Measurements from ENCODE around the gene NOTUM. TPM values are rescaled to one million over a fixed set of nuclear protein-coding genes. Genes with fewer than 3 reads are reported as not detected.
"Not testable (repeated sequence)": the region's sequence is repeated elsewhere in the genome, so short reads cannot be mapped to it uniquely, and the experiment has no call there.

NOTUM gene
- total RNA-seq, 1 experiment from 2014 or later, result 4.5 TPM

DNA sequence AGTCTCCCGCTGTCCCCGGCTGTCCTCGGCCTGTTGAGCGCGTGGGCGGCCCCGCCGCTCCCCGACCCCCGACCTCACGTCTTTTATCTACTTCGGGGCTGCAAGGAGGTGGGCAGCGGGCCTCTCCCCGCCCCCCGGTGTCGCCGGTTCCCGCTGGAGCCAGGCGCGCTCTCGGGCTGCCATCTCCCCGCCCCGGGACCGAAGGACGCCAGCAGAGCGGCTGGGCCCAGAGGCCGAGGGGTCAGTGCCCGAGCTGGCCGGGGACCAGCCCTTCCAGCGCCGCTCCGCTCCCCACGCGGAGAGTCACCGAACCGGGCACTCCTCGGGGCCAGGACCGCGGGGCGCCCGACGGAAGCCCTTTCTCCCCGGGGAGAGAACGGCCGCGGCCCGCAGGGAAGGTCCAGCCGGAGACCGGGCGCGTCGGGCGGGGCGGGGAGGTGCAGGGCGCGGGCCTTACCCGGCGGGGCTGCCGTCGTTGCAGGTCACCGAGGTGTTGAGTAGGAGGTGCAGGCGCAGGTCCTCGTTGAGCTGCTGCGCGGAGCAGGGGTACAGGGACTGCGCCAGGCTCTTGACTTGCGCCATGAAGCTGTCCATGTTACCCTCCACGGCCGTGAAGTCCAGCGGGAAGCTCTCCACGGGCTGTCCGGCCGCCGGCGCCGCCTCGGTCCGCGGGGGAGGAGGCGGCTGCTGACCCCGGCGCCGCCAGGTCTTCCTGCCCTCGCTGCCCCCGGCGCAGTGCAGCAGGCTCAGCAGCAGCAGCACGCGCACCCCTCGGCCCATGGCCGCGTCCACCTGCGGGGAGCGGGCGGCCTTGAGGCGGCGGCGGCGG lies 643 bp downstream of the NOTUM start:
- DNase-seq (ENCODE audit: low spot score), result no peak
- in situ Hi-C loops (cut with HindIII; ENCODE audit: low sequenced_read_pairs), result no loop called here

DNA sequence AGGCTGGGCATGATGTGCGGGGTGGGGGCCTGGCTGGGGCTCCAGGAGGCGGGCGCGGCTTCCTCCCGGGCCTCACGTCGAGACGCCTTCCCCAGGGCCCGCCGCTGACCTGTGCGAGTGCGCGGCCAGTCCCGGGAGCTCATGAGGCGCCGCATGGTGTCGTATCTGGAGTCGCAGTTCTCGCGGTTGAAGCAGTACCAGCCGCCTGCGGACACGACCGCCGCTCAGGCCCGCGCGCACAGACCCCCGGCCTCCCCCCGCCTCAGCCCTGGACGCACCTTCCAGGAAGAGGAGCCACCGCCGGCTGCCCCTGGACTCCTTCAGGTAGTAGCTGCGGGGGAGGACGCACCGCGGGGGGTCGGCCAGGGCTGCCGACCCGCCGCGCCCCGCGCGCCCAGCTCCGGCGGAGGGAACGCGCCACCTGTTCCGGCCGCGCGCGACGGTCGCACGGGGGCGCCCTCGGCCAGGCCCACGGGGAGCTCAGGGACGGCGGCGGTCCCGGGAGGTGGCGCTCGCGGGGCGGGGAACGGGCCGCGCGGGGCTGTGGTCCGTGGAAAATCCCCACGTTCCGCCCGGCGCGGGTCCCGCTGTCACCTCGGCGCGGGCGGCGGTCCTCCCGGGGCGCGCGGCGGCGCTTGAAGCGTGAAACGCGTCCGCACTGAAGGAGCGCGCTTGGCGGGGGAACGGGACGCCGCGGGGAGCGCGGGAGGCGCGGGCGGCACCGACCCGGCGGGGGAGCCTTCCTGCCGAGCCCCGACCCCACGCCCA lies 1.4 kb downstream of the NOTUM start:
- peak; percentile 34 for DNase-seq (ENCODE audit: low spot score)
- in situ Hi-C loops (cut with HindIII; ENCODE audit: low sequenced_read_pairs), result no loop called here

DNA sequence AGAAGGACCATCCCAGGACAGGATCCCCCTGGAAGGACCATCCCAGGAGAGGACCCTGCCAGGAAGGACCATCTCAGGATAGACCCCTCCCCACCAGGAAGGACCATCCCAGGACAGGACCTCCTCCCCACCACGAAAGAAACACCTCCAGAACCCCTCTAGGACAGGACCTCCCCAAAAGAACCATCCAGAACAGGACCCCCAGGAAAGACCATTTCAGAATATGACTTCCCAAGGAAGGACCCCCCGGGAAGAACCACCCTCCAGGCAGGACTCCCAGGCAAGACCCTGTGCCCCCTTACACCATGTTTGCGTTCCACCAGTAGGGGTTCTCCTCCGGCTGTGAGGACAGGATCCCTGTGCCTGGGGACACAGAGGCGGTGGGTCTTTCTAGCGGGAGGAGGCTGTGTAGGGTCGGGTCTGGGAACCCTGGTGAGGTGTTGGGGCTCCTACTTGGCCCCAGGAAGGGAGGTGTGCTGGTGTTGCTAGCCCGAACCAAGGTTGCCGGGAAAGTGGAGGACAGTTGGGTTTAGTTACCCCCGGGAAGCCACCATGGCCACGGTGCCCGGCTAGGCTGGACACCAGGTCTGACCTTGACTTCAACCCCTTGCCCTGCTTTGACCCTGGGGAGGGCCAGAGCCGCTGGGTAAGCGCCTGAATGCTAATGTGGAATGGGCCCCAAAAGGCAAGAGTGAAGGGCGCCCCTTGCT lies 2.2 kb downstream of the NOTUM start:
- in situ Hi-C loops (cut with HindIII; ENCODE audit: low sequenced_read_pairs), result no loop called here
- DNase-seq (ENCODE audit: low spot score), result no peak

DNA sequence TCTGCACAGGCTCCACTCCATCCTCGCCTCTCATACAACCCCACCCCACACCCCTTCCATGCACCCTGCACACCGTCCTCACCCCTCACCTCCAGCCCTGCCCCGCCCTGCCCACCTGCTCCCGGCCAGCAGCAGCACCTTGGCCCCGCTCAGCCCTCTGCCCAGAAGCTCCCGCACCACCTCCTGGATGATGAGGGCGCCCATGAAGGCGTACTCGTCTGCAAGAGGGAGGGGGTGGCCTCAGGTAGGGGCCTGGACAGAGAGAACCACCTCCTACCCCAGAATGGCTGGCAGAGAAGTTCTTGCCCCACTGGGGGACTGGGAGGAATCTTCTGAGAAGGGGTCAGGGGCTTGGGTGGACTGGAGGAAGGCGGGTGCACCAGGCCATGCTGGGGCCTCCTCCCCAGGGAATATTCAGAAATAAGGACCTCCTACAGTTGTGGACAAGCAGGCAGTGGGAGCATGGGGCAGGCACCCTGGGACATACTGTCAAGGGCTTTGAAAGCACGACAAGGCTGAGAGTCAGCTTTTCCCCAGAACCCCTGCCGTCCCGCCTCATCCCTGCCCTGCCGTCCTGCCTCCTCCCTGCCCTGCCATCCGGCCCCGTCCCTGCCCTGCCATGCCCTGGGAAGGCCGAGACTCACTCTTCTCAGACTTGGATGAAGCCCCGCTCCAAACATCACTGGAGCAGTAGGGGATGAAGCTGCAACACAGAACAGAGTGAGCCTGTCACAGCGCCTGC lies 3.1 kb downstream of the NOTUM start:
- in situ Hi-C loops (cut with HindIII; ENCODE audit: low sequenced_read_pairs), result no loop called here

DNA sequence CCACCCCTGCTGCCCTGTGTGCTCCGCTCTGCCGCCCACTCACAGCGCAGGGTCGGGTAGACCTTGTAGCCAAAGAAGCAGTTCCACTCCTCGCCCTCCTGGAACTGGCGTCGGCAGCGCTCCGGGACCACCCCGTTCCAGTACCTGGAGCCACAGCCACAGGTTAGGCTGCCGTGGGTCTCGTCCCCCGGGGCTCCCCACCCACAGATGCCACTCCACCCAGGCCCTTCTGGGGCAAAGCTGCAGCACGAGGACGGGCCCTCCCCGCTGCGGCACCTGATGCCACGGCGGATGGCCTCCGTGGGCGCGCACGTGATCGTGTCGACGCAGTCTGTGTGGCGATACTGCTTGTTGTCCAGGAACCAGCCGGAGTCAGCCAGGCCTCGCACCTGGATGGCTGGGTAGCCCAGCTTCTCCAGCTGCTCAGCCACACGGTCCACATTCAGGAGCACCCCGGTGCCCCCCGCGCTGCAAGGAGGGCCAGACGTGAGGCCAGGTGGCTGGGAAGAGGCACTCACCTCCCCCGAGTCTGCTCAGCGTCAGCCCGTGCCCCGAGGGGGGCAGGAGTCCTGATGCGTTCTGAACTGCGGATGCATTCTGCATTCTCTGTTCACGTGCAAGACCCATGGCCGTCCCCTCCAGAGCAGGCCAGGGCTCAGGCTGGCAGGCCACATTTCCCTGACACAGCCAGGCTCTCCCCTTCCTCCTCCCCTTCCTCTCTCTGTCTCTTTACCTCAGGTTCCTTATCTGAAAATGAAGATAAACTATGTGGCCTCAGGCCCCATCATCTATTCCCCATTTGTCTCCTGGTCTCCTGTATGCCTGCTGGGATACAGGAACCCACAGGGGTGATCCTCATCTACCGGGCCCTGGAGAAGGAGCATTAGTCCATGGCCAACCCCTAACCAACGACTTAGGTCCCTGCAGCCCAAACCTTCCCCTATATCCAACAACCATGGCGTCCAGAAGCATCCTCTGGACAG lies 4.1 kb downstream of the NOTUM start:
- in situ Hi-C loops (cut with HindIII; ENCODE audit: low sequenced_read_pairs), result no loop called here
- DNase-seq (ENCODE audit: low spot score), result no peak

More for the DNA sequence above, 3.1 kb downstream of the NOTUM start:
- DNase-seq (ENCODE audit: low spot score), result no peak

DNA sequence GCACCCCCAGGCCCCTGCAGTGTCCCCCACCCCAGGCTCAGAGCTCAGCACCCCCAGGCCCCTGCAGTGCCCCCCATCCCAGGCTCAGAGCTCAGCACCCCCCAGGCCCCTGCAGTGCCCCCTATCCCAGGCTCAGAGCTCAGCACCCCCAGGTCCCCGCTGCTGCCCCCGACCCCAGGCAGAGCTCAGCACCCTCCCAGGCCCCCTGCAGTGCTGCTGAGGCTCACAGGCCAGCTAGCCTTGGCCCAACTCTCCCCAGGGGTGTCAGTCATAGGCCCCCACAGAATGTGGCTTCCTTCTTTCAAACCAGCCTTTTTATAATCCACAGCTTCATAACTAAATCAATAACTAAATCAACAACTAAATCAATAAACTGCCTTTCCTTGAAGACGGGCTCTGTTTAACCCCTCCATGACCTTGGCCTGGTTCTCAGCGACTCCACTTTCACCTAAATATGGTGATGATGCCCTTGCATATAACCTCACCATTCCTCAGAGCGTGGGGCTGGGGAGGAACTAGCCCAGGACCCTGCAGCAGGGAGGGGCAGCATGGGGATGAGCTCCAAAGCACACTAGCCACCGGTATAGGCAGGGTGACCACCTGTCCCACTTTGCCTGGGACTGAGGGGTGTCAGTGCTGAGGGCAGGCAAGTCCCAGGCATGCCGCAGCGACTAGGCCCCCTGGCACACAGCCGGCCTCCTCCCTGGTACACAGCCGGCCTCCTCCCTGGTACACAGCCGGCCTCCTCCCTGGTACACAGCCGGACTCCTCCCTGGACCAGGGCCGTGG lies 5.0 kb downstream of the NOTUM start:
- no peak for DNase-seq (ENCODE audit: low spot score)
- in situ Hi-C loops (cut with HindIII; ENCODE audit: low sequenced_read_pairs), result no loop called here

DNA sequence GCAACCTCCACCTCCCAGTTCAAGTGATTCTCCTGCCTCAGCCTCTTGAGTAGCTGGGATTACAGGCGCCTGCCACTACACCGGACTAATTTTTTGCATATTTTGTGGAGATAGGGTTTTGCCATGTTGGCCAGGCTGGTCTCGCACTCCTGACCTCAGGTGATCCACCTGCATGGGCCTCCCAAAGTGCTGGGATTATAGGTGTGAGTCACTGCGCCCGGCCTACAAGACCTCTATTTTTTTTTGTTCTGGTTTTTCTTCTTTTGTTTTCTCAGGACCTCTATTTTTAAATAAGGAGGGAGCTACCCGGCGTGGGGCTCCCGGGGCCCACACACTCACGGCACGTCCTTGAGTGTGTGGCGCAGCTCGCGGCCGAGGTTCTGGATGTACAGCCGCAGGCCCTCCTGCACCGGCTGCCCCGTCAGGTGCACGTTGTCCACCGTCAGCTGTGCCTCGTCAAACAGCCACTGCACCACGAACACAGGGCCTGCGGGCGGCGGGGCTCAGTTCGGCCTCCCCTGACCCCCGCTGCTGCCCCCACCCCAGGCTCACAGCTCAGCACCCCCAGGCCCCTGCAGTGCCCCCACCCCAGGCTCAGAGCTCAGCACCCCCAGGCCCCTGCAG lies 5.8 kb downstream of the NOTUM start:
- in situ Hi-C loops (cut with HindIII; ENCODE audit: low sequenced_read_pairs), result no loop called here
- no peak for DNase-seq (ENCODE audit: low spot score)

DNA sequence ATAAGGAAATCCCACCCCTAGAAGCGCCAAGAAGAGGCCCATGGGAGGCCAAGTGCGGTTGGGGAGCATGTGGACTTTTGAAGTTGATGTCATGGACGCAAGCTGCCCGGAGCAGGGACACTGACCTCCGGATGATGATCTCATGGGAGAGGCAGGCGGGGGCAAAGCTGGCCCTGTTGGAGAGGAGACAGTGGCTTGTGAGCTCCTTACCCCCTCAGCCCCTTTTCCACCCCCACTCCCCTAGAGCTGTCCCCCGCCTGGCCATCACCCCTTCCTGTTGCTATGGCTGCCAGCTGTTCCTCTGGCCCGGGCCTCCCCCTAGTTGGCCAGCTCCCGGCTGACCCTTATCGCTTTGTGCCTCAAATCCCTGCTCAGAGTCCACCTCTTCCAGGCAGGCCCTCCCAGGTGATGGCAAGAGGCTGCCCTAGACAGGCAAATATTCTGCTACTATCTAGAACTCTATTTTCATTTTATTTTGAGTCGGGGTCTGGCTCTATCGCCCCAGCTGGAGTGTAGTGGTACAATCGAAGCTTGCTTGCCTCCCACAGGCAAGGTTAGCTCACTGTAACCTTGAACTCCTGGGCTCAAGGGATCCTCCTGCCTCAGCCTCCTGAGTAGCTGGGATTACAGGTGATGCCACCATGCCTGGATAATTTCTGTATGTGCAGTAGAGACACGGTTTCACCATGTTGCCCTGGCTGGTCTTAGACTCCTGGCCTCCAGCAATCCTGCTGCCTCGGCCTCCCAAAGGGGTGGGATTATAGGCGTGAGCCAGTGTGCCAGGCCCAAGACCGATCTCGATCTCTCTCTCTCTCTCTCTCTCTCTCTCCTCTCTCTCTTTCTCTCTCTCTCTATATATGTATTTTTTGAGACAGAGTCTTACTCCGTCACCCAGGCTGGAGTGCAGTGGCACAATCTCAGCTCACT lies 6.6 kb downstream of the NOTUM start:
- in situ Hi-C loops (cut with HindIII; ENCODE audit: low sequenced_read_pairs), result no loop called here
- no peak for DNase-seq (ENCODE audit: low spot score)

DNA sequence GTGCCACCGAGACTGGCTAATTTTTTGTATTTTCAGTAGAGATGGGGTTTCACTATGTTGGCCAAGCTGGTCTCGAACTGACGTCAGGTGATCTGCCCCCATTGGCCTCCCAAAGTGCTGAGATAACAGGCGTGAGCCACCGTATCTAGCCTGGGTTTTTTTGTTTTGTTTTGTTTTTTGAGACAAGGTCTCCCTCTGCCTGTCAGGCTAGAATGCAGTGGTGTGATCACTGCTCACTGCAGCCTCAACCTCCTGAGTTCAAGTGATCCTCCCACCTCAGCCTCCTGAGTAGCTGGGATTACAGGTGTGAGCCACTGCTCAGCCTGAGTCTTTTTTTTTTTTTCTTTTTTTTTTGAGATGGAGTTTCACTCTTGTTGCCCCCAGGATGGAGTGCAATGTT lies 7.5 kb downstream of the NOTUM start:
- in situ Hi-C loops (cut with HindIII; ENCODE audit: low sequenced_read_pairs); DNase-seq (ENCODE audit: low spot score): not testable (repeated sequence)

DNA sequence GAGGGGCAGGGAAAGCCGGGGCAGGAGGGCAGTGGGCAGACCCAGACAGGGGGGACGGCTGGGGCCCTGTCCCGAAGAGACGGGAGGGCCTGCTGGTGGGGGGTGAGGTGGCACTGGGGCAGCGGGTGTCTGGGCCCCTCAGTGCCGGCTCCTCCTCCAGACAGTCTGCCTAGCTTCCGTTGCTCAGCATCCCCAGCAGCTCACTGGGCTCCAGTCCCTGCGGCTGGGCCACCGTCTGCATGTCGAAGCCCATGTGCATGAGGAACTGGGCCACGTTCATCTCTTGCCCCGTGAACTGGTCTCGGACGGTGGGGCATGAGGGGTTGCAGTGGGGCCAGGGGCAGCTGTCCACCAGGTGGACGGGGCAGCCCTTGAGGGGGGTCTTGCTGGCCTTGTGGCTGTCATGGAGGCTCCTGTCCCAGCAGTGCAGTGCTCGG lies 8.2 kb downstream of the NOTUM start:
- DNase-seq (ENCODE audit: low spot score), result no peak
- in situ Hi-C loops (cut with HindIII; ENCODE audit: low sequenced_read_pairs), result no loop called here

DNA sequence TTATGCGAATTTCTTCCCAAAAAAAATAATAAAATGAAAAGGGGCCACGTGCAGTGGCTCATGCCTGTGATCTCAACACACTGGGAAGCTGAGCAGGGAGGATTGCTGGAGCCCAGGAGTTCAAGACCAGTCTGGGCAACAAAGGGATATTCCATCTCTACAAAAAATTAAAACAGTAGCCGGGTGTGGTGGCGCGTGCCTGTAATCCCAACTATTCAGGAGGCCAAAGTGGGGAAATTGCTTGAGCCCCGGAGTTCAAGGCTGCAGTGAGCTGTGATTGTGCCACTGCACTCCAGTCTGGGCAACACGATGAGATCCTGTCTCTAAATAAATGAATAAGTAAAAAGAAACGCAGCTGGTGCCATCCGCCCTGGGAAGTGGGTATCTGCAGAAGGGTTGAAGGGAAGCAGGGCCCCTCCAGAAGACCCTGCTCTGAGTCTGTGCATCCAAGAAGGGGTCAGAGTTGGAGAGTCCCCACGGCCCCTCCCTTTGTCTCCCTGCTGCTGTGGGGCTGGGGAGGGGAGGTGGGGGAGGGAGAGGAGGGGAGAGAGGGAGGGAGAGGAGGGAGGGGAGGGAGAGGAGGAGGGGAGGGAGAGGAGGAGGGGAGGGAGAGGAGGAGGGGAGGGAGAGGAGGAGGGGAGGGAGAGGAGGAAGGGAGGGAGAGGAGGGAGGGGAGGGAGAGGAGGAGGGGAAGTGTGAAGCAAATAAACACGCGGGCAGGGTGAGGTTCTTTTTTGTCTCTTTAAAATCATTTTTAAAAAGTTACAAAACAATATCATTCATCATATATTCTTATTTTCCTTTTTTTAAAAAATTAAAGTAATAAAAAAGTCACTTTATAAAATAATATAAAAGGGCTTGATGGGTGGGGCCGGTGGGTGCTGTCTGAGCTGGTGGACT lies 9.0 kb downstream of the NOTUM start:
- DNase-seq (ENCODE audit: low spot score), result no peak
- in situ Hi-C loops (cut with HindIII; ENCODE audit: low sequenced_read_pairs), result no loop called here

DNA sequence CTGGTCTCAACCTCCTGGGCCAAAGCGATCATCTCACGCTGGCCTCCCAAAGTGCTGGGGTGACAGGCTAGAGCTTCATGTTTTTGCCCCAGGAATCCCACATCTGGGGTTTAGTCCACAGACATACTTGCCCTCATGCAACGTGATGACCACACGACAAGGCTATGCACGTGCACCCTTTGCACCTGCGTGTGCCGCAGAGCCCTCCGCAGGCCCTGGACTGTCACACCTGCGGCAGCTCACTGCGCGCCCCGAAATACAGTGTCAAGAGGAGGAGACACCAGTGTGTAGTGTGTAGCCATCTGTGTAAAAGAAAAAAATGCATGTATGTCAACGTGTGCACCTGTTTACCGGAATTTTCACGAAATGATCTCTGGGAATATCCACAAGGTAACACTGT lies 10.5 kb downstream of the NOTUM start:
- in situ Hi-C loops (cut with HindIII; ENCODE audit: low sequenced_read_pairs), result no loop called here
- no peak for DNase-seq (ENCODE audit: low spot score)

DNA sequence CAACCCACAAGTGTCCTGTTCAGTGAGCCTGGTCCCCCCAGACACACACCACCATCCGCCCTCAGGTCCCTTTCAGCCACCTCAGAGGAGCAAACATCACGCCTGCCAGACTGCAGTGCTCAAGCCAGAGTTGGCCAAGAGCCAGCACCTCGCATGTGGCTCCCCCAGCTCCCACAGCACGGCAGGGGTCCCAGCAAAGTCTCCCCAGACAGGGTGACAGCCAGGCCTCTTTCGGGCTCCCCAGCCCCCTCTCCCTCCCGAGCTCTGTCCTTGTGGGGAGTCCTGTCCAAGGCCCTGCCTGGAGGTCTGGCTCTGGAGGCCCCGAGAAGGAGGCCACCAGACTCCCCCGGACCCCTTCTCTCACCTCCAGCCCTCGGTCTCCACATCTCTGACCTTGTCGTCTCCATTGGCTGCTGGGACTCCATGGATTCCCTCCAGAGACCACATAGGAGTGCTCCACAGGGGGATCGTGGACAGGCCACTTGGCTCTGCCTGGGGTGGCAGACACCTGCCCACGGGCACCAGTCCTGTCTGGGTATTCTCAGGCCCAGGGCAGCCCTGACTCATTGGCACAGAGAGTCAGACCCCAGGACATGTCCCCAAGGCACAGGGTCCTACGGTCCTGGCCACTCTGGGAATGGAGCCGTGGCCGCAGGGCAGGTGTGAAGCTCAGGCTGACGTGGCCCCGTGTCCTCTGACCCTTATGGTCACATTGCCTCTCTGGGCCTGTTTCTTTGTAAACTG lies 12.2 kb downstream of the NOTUM start:
- in situ Hi-C loops (cut with HindIII; ENCODE audit: low sequenced_read_pairs), result no loop called here
- no peak for DNase-seq (ENCODE audit: low spot score)

DNA sequence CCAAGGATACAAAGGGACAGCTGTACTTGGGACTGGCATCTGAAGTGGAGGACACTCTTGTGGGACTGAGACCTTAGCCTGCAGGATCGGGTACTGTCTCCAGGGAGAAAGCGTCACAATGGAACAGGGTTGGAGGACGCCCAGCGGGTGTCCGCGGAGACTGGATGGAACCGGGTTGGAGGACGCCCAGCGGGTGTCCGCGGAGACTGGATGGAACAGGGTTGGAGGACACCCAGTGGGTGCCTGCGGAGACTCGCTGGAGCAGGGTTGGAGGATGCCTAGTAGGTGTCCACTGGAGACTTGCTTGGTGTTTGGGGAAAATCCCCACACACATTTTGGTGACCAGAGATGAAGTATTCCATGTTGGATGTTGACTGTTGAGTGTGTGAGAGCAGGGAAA lies 13.8 kb downstream of the NOTUM start, which contains the start of gene MYADML2:
MYADML2 (minus strand) TSS at position 45 of the 400 bp plus-strand sequence. CDS start 5,492 bp downstream, outside the sequence.
- no peak for DNase-seq (ENCODE audit: low spot score)
- in situ Hi-C loops (cut with HindIII; ENCODE audit: low sequenced_read_pairs), result no loop called here

All from G401 (cell line).